ENCODE data around the gene ARHGEF18.

DNA sequence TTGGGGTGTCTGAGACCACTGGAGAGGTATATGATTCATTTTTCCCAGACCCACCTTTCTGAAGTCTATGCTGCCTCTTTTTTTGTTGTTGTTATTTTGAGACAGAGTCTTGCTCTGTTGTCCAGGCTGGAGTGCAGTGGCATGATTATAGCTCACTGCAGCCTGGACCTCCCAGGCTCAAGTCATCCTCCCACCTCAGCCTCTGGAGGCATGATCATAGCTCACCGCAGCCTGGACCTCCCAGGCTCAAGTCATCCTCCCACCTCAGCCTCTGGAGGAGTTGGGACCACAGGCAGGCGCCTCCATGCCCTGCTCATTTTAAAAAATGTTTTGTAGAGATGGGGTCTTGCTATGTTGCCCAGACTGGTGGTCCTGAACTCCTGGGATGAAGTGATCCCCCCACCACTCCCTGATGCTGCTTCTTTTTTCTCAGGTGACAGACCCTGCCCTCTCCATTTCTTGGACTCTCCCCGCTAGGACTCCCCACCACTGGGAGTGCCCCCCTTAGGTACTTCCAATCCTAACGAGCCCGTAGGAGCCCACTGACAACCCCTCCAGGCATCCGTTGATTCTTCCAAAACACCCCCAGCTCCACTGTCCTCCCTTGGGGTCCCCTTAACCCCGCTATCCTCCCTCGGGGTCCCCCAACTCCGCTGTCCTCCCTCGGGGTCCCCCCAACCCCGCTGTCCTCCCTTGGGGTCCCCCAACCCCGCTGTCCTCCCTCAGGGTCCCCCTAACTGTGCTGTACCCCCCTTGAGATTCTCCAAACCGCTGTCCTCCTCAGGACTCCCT, 45.4 kb downstream of the ARHGEF18 start:
- TF ChIP-seq, protein P1, sequence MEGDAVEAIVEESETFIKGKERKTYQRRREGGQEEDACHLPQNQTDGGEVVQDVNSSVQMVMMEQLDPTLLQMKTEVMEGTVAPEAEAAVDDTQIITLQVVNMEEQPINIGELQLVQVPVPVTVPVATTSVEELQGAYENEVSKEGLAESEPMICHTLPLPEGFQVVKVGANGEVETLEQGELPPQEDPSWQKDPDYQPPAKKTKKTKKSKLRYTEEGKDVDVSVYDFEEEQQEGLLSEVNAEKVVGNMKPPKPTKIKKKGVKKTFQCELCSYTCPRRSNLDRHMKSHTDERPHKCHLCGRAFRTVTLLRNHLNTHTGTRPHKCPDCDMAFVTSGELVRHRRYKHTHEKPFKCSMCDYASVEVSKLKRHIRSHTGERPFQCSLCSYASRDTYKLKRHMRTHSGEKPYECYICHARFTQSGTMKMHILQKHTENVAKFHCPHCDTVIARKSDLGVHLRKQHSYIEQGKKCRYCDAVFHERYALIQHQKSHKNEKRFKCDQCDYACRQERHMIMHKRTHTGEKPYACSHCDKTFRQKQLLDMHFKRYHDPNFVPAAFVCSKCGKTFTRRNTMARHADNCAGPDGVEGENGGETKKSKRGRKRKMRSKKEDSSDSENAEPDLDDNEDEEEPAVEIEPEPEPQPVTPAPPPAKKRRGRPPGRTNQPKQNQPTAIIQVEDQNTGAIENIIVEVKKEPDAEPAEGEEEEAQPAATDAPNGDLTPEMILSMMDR (conservative IDR thresholded peaks at IDR 0.05; ENCODE audit: low read length), result no peak
- no peak for TF ChIP-seq EZH2phosphoT487 (IDR thresholded peaks at IDR 0.05; ENCODE audit: borderline replicate concordance)

Data from Loucy (cell line).